ENCODE results near the gene RAB37.

The RAB37 gene

DNA sequence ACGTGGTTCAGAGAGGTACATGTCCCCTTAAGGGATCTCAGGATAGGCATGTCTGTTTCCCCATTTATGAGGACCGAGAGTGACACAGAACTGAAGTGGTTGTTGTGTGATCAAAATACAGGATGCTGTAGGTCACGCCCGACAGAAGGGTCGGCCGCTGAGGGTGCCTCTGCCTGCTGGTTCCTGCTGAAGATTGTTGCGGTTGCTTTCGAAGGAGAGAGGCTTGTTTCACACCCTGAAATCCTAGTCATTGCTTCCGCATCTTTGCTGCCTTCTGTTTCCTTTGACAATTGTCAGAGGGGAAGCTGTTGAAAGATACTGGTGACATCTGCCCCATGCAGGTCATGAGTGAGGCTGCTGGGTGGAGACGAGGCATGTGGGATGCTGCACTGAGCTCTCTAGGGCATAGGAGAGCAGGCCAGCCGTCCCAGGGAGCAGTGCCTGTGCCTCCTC is 42.9 kb downstream of the RAB37 start:
- H2BK5ac ChIP-seq (ENCODE audit: low read depth, low read length, poor library complexity): no peak overlapping the region
- H2AK5ac ChIP-seq (ENCODE audit: low read length): no peak overlapping the region
- H4K12ac ChIP-seq (ENCODE audit: low read depth, low read length): no peak overlapping the region
- H4K8ac ChIP-seq (ENCODE audit: low read depth, low read length): no peak overlapping the region
- H2AFZ ChIP-seq (ENCODE audit: insufficient read depth, low read length, poor library complexity): no peak overlapping the region
- H3K4me1 ChIP-seq (ENCODE audit: control insufficient read depth in 1 of 2, insufficient read depth in 2 of 2, low read length in 2 of 2): peaks cover 10 to 11% of the 10 kb centered on the region in 2 experiments
- H3K36me3 ChIP-seq (ENCODE audit: control insufficient read depth in 1 of 2, insufficient read depth in 2 of 2, low read length in 2 of 2): peaks cover 6 to 9% of the 10 kb centered on the region in 2 experiments
- no peaks in the 10 kb centered on the region for H3K27me3 ChIP-seq (ENCODE audit: insufficient read depth, low read length)
- no peak overlapping the region for H2BK12ac ChIP-seq (ENCODE audit: low read length)
- peaks cover 8% of the 10 kb centered on the region for H3K79me1 ChIP-seq (ENCODE audit: low read length)
- no peak overlapping the region for H3K4ac ChIP-seq (ENCODE audit: low read depth, low read length)
- H3K9ac ChIP-seq (ENCODE audit: low read length): no peak overlapping the region
- WGBS (ENCODE audit: extremely low coverage, insufficient coverage, insufficient read length): no CpG with 5 or more reads among the region's 11 CpGs
- no peaks in the 10 kb centered on the region for H3K9me3 ChIP-seq (ENCODE audit: insufficient read depth, low read depth, low read length)
- no peak overlapping the region for H3K14ac ChIP-seq (ENCODE audit: low read length)
- peaks cover 7% of the 10 kb centered on the region for H3K79me2 ChIP-seq (ENCODE audit: control insufficient read depth, insufficient read depth, low read length, poor library complexity)
- DNase-seq: peak in 1 of 2 donors; percentile 38
- H3K18ac ChIP-seq (ENCODE audit: low read length): no peak overlapping the region
- no peak overlapping the region for H4K91ac ChIP-seq (ENCODE audit: low read depth, low read length)
- H3K23ac ChIP-seq (ENCODE audit: low read length): no peak overlapping the region
- H3K4me3 ChIP-seq (ENCODE audit: low read depth, low read length): no peak overlapping the region
- H3K4me2 ChIP-seq (ENCODE audit: low read length): no peak overlapping the region
- H3K27ac ChIP-seq (ENCODE audit: low read depth, low read length): no peak overlapping the region
- H2BK120ac ChIP-seq (ENCODE audit: insufficient read depth, low read length, poor library complexity): no peak overlapping the region

DNA sequence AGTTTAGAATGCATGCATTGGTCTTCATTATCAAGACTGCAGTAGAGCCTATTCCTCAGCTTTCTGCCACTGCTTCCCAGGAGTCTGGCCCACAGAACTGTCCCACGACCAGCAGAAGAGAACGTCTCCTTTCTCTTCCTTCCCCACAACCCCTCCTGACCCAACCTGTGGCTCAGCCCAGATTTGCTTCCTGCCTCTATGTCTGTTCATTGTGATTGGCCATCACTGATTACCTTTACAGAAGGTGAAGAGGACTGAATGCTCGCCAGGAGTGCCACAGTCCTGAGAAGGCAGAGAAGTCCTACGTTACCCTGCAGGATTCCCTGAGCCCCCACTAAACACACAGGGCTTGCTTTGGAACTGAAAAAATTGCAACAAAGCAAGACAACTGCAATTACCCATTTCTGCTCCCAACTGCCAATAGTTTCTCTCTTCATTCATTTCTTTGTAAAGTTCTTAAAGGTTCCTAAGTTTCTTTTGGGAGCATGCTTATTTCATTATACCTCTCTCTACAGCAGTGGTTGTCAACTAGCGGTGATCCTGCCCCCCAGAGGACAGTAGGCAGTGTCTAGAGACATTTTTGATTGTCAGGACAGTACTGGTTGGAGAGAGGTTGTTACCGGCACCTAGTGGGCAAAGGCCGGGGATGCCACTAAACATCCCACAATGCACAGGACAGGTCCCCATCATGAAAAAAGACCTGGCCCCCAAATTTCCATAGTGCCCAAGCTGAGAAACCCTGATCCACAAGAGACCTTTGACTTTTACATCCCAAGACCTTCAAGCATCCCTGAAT is 43.6 kb downstream of the RAB37 start:
- no peak overlapping the region for H3K4me3 ChIP-seq (ENCODE audit: low read depth, low read length)
- no peak for DNase-seq
- no CpG with 5 or more reads among the region's 7 CpGs for WGBS (ENCODE audit: extremely low coverage, insufficient coverage, insufficient read length)
- no peak overlapping the region for H2AK5ac ChIP-seq (ENCODE audit: low read length)
- H3K79me2 ChIP-seq (ENCODE audit: control insufficient read depth, insufficient read depth, low read length, poor library complexity): peaks cover 5% of the 10 kb centered on the region
- H3K79me1 ChIP-seq (ENCODE audit: low read length): peaks cover 8% of the 10 kb centered on the region
- H3K4me1 ChIP-seq (ENCODE audit: control insufficient read depth in 1 of 2, insufficient read depth in 2 of 2, low read length in 2 of 2): peaks cover 6% of the 10 kb centered on the region in 2 experiments
- no peak overlapping the region for H4K8ac ChIP-seq (ENCODE audit: low read depth, low read length)
- no peak overlapping the region for H3K23ac ChIP-seq (ENCODE audit: low read length)
- H3K4ac ChIP-seq (ENCODE audit: low read depth, low read length): no peak overlapping the region
- no peak overlapping the region for H2BK5ac ChIP-seq (ENCODE audit: low read depth, low read length, poor library complexity)
- H2BK12ac ChIP-seq (ENCODE audit: low read length): no peak overlapping the region
- H3K27ac ChIP-seq (ENCODE audit: low read depth, low read length): no peak overlapping the region
- H2AFZ ChIP-seq (ENCODE audit: insufficient read depth, low read length, poor library complexity): no peak overlapping the region
- H3K18ac ChIP-seq (ENCODE audit: low read length): no peak overlapping the region
- H4K12ac ChIP-seq (ENCODE audit: low read depth, low read length): no peak overlapping the region
- H3K9me3 ChIP-seq (ENCODE audit: insufficient read depth, low read depth, low read length): no peaks in the 10 kb centered on the region
- no peak overlapping the region for H4K91ac ChIP-seq (ENCODE audit: low read depth, low read length)
- H3K27me3 ChIP-seq (ENCODE audit: insufficient read depth, low read length): no peaks in the 10 kb centered on the region
- H3K14ac ChIP-seq (ENCODE audit: low read length): no peak overlapping the region
- no peak overlapping the region for H3K4me2 ChIP-seq (ENCODE audit: low read length)
- H3K36me3 ChIP-seq (ENCODE audit: control insufficient read depth in 1 of 2, insufficient read depth in 2 of 2, low read length in 2 of 2): peaks cover 6 to 13% of the 10 kb centered on the region in 2 experiments
- H2BK120ac ChIP-seq (ENCODE audit: insufficient read depth, low read length, poor library complexity): no peak overlapping the region
- H3K9ac ChIP-seq (ENCODE audit: low read length): no peak overlapping the region

DNA sequence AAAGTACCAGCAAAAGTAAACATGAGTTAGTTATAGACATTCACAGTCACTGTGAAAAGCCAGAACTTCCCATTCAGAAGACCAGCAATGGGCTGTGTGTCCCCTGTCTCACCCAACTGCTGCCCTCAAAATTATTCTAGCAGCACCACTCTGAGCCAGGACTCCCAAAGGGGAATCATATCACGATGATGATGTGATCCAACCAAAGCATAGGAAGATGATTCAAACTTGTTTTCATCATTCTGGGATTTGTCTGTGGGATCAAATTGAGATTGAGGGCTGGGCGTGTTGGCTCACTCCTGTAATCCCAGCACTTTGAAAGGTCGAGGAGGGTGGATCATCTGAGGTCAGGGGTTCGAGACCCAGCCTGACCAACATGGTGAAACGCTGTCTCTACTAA is 45.5 kb downstream of the RAB37 start:
- Histone ChIP-seq H3K4ac (ENCODE audit: low read depth, low read length) (no peak overlapping the region), H3K14ac (ENCODE audit: low read length) (no peak overlapping the region), H3K27ac (ENCODE audit: low read depth, low read length) (no peak overlapping the region), H3K18ac (ENCODE audit: low read length) (no peak overlapping the region), H3K23ac (ENCODE audit: low read length) (no peak overlapping the region), H4K8ac (ENCODE audit: low read depth, low read length) (no peak overlapping the region), H2AK5ac (ENCODE audit: low read length) (no peak overlapping the region), H4K91ac (ENCODE audit: low read depth, low read length) (no peak overlapping the region), H2BK12ac (ENCODE audit: low read length) (no peak overlapping the region), H3K9ac (ENCODE audit: low read length) (no peak overlapping the region), H3K27me3 (ENCODE audit: insufficient read depth, low read length) (no peaks in the 10 kb centered on the region), H3K4me2 (ENCODE audit: low read length) (no peak overlapping the region), H2BK120ac (ENCODE audit: insufficient read depth, low read length, poor library complexity) (no peak overlapping the region), H2AFZ (ENCODE audit: insufficient read depth, low read length, poor library complexity) (no peak overlapping the region), H3K9me3 (ENCODE audit: insufficient read depth, low read depth, low read length) (no peaks in the 10 kb centered on the region), H3K4me3 (ENCODE audit: low read depth, low read length) (no peak overlapping the region), H3K4me1 (ENCODE audit: control insufficient read depth in 1 of 2, insufficient read depth in 2 of 2, low read length in 2 of 2) (no peaks in the 10 kb centered on the region), H2BK5ac (ENCODE audit: low read depth, low read length, poor library complexity) (no peak overlapping the region), H4K12ac (ENCODE audit: low read depth, low read length) (no peak overlapping the region), H3K79me1 (ENCODE audit: low read length) (no peaks in the 10 kb centered on the region), H3K36me3 (ENCODE audit: control insufficient read depth in 1 of 2, insufficient read depth in 2 of 2, low read length in 2 of 2) (peaks cover 10 to 20% of the 10 kb centered on the region in 2 experiments), H3K79me2 (ENCODE audit: control insufficient read depth, insufficient read depth, low read length, poor library complexity) (no peaks in the 10 kb centered on the region)
- no CpG with 5 or more reads among the region's 5 CpGs for WGBS (ENCODE audit: extremely low coverage, insufficient coverage, insufficient read length)
- no peak for DNase-seq

DNA sequence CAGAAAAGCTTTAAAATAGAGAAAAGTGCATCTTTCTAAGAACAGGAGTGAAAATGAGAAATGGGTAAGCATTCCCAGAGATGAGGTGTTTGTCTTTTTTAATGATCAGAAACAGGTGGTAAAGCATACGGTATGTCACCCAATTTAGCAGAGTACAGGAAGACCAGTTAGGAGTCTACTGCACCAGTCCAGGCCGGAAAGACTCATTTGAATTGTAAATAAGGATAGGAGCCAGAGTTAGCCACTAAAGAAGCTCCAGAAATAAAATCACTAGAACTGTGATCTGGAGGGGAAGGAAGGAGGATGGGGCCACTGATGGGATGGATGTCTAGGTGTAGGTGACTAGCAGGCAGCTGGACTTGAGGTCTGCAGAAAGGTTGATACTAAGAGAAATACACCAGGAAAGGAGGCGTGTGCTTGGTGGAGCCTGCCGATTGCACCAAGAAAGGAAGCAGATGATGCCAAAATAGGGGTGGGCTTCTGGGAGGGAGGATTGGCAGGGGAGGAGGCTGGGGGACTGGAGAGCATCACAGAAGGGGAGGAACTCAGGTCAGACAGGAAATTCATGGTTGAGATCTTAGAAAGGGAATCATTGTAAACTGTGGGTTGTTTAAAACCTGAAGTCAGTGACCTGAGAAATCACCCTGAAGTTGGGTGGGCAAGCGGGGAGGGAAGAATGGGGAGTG is 47.2 kb downstream of the RAB37 start:
- WGBS (ENCODE audit: extremely low coverage, insufficient coverage, insufficient read length): no CpG with 5 or more reads among the region's 5 CpGs
- Histone ChIP-seq H3K14ac (ENCODE audit: low read length) (no peak overlapping the region), H3K4me1 (ENCODE audit: control insufficient read depth in 1 of 2, insufficient read depth in 2 of 2, low read length in 2 of 2) (no peaks in the 10 kb centered on the region)

More for the DNA sequence above, 47.2 kb downstream of the RAB37 start:
- H3K9me3 ChIP-seq (ENCODE audit: insufficient read depth, low read depth, low read length): no peaks in the 10 kb centered on the region
- H4K91ac ChIP-seq (ENCODE audit: low read depth, low read length): no peak overlapping the region
- H3K4me2 ChIP-seq (ENCODE audit: low read length): no peak overlapping the region
- no peaks in the 10 kb centered on the region for H3K79me2 ChIP-seq (ENCODE audit: control insufficient read depth, insufficient read depth, low read length, poor library complexity)
- no peak overlapping the region for H3K4me3 ChIP-seq (ENCODE audit: low read depth, low read length)
- H3K9ac ChIP-seq (ENCODE audit: low read length): no peak overlapping the region
- H3K18ac ChIP-seq (ENCODE audit: low read length): no peak overlapping the region
- H2AFZ ChIP-seq (ENCODE audit: insufficient read depth, low read length, poor library complexity): no peak overlapping the region
- H3K23ac ChIP-seq (ENCODE audit: low read length): no peak overlapping the region
- H3K36me3 ChIP-seq (ENCODE audit: control insufficient read depth in 1 of 2, insufficient read depth in 2 of 2, low read length in 2 of 2): peaks cover 12 to 27% of the 10 kb centered on the region in 2 experiments
- no peaks in the 10 kb centered on the region for H3K27me3 ChIP-seq (ENCODE audit: insufficient read depth, low read length)
- no peak overlapping the region for H2BK120ac ChIP-seq (ENCODE audit: insufficient read depth, low read length, poor library complexity)
- no peak overlapping the region for H2AK5ac ChIP-seq (ENCODE audit: low read length)
- no peak overlapping the region for H2BK5ac ChIP-seq (ENCODE audit: low read depth, low read length, poor library complexity)
- no peak overlapping the region for H4K12ac ChIP-seq (ENCODE audit: low read depth, low read length)
- H3K79me1 ChIP-seq (ENCODE audit: low read length): no peaks in the 10 kb centered on the region
- no peak overlapping the region for H3K4ac ChIP-seq (ENCODE audit: low read depth, low read length)
- H2BK12ac ChIP-seq (ENCODE audit: low read length): no peak overlapping the region
- no peak overlapping the region for H4K8ac ChIP-seq (ENCODE audit: low read depth, low read length)
- H3K27ac ChIP-seq (ENCODE audit: low read depth, low read length): no peak overlapping the region
- no peak for DNase-seq
